IPS-18c (cell line): ENCODE data around the gene IP6K2.

Source experiments
- H3K4me3 ChIP-seq: 2 replicates; pipeline ENCODE4 v1.7.0; 2013; ENCODE audit warnings: low read depth, mild to moderate bottlenecking, low read length, moderate library complexity; ENCODE audit not compliant: insufficient read depth
- H3K9me3 ChIP-seq: one replicate; pipeline ENCODE4 v1.6.1; 2013; ENCODE audit warnings: mild to moderate bottlenecking, low read length, moderate library complexity; ENCODE audit not compliant: control insufficient read depth, insufficient read depth

The IP6K2 gene

DNA sequence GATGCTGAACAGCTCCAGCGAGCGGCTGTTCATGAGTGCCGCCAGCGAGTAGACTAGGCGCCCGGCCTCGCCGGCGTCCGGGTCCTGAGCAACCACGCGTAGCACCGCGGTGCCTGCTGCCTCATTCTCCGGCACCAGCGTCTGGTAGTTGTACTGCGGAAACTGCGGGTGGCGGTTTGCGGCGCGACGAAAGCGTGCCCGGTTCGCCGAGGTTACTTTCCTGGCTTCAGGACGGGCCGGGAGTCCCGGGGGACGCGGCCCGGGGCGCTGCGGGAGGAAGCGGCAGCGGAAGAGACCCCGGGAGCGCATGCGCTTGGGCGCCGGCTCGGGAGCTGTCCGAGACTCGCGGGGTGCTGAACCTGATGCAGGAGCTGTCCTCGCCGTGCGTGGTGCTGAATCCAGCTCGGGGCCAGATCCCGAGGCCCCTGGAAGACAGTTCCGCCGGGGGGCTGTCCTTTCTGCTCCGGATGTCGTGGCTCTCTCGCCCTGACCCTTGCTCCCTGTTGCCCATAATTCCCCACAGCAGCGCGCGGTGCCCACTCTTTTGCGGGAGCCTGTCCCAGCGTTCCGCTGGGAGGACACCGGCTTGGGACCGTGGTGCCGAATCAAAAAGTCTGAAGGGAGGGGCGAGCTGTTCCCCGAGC lies 55.4 kb downstream of the IP6K2 start:
- no peaks in the 10 kb centered on the region for H3K9me3 ChIP-seq
- peak overlapping the region; percentile 74 for H3K4me3 ChIP-seq

DNA sequence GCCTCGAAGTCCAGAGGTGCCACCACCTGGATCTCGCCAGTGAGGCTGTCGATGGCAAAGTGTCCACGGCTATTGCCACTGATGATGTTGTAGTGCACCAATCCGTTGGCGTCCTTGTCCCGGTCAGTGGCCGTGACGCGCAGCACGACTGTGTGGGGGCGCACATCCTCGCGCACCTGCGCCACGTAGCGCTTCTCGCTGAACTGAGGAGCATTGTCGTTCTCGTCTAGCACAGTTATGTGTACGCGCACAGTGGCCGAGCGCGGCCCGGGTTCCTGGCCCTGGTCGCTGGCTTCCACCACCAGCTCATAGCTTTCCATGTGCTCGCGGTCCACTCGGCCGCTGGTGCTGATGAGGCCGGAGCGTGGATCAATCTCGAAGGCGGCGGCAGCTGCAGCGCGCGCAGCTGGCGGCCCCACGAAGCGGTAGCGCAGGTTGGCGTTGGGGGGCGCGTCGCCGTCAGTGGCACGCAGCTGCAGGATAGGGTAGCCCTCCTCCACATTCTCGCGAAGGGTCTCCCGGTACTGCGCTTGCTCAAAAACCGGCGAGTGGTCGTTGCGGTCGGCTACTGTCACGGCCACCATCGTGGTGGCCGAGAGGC lies 56.1 kb downstream of the IP6K2 start:
- Histone ChIP-seq H3K4me3 (peak overlapping the region; percentile 74), H3K9me3 (no peaks in the 10 kb centered on the region)

DNA sequence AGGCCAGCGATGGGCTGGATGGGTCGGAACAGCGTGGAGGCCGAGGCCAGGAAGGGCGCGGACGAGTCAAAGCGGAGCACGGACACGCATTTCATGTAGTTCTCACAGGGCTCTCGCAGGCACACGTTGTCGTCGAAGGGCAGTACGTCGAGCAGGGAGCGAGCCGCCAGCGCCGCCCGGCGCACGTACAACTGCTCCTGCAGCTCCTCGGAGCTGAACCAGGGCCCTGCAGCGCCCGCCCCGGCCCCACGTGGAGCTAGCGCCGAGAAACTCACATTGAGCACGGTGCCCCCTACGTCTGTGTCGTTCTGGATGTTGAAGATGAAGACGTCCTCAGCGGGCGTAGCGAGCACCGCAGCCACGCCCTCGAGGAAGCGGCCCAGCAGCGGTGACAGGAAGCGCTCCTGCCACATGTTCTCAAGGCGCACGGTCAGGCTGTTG lies 60.2 kb downstream of the IP6K2 start:
- Histone ChIP-seq H3K9me3 (no peaks in the 10 kb centered on the region), H3K4me3 (peak overlapping the region; percentile 70; the same call in 1 of the 2 replicates)

DNA sequence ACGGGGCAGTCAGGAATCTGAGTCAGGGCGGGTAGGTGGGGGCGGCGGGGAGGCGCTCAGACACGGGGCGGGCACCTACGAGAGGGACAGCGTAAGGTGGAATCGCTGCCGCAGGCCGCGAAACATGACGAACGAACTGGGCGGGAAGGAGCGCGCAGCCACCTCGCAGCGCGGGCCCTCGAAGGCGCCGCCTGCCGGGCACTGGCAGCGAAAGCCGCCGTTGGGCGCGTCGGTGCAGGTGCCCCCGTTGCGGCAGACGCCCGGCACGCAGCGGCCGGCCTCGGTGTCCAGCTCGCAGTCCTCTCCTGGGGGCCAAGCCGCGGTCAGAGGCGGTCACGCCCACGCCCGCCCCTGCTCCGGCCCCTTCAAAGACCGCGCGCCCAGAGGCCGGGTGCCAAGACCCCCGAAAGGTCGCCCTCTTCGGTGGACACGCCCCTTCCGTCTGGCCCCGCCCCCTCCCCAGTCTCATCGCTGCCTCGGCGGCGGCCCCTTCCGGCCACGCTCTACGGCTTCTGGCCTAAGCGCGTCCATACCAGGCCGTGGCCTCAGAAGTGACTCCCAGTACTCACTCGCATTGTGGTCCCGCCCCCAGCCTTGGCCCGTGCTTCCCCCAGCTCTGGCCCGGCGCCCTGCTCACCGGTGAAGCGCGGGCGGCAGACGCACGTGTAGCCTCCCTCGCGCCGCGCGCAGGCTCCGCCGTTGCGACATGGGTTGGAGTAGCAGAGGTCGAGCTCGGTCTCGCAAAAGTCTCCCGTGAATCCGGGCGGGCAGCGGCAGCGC lies 60.8 kb downstream of the IP6K2 start:
- H3K4me3 ChIP-seq: peak overlapping the region; percentile 70
- no peaks in the 10 kb centered on the region for H3K9me3 ChIP-seq

DNA sequence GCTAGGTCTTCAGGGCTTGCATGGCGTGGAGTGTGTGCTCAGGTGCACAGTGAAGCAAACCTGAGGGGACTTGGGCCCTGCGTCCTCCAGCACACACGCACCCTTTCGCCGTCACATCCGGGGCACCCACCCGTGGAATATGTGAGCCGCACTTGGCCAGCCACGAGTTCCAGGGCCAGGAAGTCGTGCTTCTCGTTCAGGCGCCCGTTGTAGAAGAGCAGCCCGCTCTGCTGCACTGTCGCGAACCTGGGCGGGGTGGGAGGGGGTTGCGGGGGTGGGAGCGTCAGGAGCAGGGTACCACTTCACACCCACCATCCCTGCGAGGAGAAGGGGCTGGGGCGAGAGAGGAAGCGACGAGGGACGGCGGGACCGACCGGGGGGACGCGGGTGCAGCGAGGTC lies 61.4 kb downstream of the IP6K2 start:
- peak overlapping the region; percentile 70; the same call in 1 of the 2 replicates for H3K4me3 ChIP-seq
- no peaks in the 10 kb centered on the region for H3K9me3 ChIP-seq

DNA sequence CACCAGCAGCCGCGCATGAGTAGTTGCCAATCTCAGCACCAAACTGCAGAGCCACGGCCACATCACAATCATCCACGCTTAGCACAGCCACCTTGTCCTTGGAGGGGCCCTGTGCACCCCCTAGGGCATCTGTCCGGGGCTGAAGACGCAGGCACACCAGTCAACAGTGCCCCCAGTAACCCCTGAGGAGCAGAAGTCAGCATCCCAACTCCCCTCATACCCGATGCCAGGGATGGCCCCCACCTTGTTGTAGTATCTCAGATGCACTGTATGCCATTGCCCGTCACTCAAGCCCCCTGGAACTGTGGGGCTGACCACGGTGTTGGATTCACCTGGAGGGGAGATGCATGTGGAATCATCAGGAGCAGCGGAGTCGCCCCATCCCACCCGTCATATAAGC lies 62.0 kb downstream of the IP6K2 start:
- H3K9me3 ChIP-seq: no peaks in the 10 kb centered on the region
- no peak overlapping the region for H3K4me3 ChIP-seq

DNA sequence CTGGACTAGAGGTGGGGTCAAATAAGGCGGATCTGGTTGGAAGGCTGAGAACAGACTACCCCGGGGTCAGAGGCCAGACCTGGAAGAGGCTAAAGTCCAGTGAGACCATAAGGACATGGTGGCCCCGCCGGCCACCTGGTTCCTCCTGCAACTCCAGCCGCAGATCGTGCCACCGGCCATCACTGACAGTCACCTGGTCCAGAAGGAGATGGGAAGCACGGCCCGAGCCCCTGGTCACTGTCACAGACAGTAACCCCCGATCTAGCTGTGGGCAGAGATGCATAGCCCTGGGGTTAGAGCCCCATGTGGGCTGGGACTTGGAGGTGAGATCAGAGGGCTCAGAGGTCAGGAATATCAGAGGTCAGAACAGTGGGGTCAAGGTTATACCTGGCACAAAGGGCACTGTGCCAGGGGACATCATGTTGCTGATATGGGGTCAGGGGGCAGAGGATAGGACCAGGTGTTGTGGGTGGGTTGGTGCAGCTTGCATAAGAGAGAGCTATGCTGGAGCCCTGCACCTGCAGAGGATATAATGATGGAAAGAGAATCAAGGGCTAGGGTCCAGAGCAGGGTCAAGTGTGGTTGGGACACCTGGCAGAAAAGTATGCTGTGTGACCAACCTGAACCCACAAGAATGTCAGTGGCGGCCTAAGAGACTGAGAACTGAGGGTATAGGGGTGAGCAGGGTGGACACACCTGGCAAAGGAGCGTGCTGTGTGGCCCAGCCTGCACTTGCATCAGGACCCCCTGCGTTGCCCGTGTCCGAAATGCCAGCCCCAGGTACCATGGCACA lies 63.9 kb downstream of the IP6K2 start:
- Histone ChIP-seq H3K4me3 (no peak overlapping the region), H3K9me3 (no peaks in the 10 kb centered on the region)

DNA sequence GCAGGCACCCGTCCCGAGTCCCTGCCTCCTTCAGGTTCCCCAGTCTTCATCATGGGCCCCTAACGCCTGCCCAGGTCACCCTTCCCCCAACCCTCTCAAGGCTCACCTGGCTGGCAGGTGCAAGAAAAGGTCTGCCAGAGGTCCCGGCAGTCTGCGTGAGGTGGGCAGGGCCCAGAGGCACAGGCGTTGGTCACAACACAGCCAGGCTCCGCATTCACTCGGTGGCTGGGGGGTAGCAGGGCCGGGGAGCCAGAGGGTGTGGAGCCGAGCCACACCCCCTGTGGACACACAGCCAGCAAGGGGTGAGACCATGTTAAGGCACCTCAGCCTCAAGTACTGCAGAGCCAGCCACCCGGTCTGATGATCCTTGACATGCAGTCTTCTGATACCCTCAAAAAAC lies 65.2 kb downstream of the IP6K2 start:
- no peaks in the 10 kb centered on the region for H3K9me3 ChIP-seq
- no peak overlapping the region for H3K4me3 ChIP-seq

DNA sequence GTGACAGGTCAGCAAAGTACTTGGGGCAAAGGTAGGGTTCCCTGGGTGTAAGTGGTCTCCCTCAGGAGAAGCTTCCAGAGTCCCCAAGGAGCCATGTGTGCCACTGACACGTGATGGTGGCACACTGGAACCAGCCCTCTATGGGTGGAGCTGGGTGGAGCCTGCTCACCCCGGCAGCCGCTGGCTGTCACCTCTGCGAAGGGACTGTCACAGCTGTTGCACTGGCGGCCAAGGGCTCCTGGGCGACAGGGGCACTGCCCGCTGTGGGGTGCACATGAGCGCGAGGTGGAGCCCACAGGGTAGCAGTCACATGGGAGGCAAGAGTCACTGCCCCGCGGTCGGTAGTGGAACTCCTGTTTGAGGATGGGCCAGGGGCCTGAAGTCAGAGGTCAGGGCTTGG lies 66.3 kb downstream of the IP6K2 start:
- Histone ChIP-seq H3K4me3 (no peak overlapping the region), H3K9me3 (no peaks in the 10 kb centered on the region)

DNA sequence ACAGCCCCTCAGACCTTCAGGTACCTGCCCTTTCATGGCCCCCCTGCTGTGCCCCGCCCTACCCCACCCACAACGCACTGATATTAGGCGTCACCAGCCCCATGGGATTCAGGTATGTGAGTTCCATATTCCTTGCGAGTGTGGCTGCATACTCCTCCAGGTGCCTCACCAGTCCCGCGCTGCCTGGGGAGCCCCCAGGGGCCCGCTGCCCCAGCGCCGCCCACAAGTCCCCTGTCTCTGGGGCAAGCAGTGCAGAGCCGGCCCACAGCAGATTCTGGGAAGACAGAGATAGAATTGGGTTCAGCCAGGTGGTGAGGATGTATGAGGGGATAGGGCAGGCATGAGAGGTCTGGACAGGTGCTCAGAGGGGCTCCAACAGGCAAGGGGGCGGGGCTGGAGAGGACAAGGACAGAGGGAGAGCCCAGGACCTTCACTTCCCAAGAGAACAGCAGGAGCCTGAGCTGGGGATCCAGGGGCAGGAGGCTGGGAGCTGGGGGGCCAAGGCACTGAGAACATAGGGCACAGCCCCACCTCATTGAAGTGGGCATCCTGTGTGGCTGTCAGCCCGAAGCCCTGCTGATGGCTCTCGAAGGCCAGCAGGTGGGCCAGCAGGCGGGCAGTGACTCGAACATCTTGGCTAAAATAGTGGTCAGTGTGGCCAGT lies 68.7 kb downstream of the IP6K2 start:
- no peak overlapping the region for H3K4me3 ChIP-seq

DNA sequence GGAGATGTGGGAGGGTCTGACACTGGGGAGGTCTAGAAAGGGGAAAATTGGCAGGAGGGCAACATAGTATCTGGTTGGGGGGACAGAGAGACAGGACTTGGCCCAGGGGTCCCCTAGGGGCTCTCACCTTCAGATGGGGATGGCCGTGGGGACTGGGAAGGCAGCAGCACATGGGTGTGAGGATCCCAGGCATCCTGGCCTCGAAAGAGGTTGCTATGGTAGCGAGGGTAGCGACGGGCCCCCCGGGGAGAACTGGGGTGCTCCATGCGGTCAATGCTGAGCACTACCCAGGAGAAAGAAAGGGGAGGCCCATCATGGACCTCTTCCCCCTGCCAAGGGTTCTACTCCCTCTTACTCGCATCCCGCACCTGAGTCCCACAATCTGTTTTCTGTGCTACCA lies 69.3 kb downstream of the IP6K2 start:
- no peak overlapping the region for H3K4me3 ChIP-seq
- no peaks in the 10 kb centered on the region for H3K9me3 ChIP-seq

More for the DNA sequence above, 68.7 kb downstream of the IP6K2 start:
- H3K9me3 ChIP-seq: no peaks in the 10 kb centered on the region

DNA sequence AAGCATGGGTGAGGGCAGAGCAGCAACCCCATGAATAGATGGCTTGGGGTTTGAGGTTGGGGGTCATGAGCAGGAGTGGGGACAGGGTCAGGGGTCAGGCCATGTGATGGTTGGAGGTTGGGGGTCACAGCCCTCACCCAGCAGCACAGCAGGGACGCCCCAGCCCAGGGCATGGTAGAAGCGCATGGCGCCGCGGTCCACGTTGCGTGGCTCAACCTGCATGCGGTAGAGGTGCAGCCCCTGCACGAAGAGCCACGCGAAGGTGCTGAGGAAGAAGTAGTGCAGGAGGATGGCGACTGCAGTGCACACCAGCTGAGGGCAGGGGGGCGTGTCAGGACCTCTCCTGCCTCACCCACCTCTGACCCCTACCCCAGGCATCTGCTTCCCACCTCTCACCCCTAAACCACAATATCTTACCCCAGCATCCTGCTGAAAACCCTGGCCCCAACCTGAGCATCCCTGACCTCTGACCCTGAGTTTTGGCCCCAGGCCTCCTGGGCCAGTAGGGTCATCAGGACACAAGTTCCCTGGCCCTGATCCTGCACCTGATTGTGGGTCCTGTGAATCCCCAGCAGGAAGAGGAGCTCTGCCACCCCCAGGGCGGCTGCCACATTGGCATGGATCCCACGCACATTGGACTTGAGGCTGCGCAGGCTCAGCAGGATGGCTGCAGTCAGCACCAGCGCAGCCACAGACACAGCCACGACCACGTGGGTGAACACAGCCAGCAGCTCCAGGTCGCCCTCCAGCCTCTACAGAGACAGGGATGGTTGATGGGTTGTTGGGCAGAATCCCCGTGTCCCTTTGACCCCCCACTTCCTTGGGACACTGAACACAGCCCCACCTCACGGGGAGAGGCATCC lies 71.9 kb downstream of the IP6K2 start:
- no peak overlapping the region for H3K4me3 ChIP-seq
- no peaks in the 10 kb centered on the region for H3K9me3 ChIP-seq

DNA sequence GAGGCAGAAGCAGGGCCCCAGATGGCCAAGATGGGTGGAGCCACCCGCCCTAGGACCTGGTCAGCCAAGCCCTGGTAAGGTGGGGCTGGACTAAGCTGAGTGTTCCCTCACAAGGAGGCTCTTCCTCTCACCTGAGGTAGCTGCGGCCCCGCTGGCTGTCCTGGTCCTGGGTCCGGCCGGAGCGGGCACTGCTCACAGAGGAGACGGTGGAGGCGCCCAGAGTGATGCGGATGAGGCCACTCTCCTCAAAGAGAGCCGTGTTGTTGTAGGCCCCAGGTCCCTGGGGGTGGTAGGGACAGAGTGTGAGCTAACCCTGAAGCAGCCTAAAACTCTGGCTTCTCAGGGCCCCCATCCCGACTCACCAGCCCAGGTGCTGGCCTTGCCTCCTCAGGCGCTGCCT lies 74.4 kb downstream of the IP6K2 start:
- no peaks in the 10 kb centered on the region for H3K9me3 ChIP-seq
- no peak overlapping the region for H3K4me3 ChIP-seq

DNA sequence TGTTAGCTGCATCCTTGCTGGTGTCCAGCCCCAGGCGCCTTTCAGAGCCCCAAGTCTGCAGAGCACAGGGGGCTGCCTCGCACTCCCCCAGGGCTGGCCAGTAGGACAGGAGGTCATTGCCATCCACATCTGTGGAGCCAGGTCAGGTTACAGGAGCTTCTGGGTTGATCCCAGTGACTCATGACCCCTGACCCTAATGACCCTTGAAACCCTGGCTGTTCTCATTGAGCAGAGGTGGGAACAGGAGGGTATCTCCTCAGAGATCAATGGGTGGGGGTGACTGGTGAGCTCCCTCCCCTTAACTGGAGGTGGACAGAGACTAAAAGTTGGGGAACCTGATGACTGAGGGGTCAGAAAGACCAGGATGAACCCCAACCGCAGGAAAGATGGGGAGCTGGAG lies 75.6 kb downstream of the IP6K2 start:
- no peaks in the 10 kb centered on the region for H3K9me3 ChIP-seq
- H3K4me3 ChIP-seq: no peak overlapping the region

DNA sequence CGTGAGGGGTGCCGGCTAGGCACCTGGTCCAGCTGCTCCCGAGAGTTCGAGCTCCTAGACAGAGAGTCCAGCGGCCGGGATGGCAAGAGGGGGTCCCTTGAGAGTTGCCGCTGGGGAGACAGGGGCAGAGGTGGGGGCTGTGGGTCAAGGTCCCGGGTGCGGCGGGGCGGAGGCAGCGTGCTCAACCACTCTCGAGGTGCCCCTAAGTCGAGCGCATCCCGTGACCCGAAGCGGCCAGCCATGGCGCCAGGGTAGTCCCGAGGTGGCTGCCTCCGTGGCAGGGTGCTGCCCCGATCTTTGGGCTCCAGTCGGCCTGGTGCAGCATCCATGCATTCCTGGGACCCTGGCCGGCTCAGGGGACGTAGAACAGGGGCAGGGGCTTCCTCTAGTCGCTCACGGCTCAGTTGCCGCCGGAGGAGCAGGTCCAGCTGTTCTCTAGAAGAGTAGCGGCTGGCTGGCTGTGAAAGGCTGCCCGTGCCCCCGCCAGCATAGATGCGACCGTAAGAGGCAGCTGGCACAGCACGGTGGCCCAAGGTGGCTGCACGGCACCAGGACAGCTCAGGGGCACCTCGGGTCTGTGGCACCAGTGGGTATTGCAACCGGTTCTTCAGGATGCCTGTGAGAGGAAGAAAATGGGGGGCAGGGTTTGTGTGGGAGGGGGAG lies 76.9 kb downstream of the IP6K2 start:
- Histone ChIP-seq H3K9me3 (peaks cover 2% of the 10 kb centered on the region), H3K4me3 (no peak overlapping the region)
